NCI-H226 (cell line): ENCODE measurements around the gene BCL6.
"Not testable (repeated sequence)": the region's sequence is repeated elsewhere in the genome, so short reads cannot be mapped to it uniquely, and the experiment has no call there.

Experiments
- DNase-seq: peaks from one replicate; pipeline ENCODE4 v3.0.0-alpha.2; 2015

The BCL6 gene

DNA sequence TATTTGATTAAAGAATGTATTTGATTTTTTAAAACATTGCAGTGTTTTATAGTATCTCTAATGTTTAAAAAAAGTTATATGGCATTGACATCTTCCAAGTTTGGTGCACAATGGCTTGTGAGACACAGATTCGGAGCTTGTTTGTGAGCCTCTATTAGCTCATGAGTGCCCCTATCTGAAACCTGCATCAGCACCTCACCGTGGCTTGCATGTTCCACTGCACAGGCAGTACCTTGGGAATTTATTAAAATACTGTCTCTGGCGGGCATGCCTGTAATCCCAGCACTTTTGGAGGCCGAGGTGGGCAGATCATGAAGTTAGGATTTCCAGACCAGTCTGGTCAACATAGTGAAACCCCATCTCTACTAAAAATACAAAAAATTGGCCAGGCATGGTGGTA is 36.1 kb downstream of the BCL6 start:
- no peak for DNase-seq

DNA sequence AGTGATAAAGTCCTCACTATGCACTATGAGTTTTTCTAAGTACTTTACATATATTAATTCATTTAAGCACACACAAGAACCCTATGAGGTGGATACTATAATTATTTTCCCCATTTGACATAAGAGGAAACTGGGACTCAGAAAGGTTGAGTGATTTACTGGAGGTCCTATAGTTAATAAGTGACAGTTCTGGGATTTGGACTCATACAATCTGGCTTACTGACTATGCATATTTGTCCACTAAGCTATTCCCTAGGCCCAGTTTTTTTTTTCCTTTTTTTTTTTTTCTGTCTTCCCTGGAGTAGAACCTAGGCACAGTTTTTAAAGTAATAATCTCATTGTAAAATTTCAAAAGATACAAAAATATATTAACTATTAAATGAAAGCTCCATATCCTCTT is 36.6 kb downstream of the BCL6 start:
- no peak for DNase-seq

GRCh38 chr3:187706971-187707370 is 38.3 kb downstream of the BCL6 start:
- DNase-seq = no peak

GRCh38 chr3:187705164-187705563 is 40.1 kb downstream of the BCL6 start:
- DNase-seq = no peak

- DNase-seq = no peak
Observed at GRCh38 chr3:187702507-187703033, 42.7 kb downstream of the BCL6 start, which contains the start of gene RTP2. Gene RTP2, minus strand, starts transcription at chr3:187702557. Its CDS starts 429 bp downstream, at chr3:187702128.

GRCh38 chr3:187700249-187700648 is 45.0 kb downstream of the BCL6 start:
- DNase-seq = no peak

DNA sequence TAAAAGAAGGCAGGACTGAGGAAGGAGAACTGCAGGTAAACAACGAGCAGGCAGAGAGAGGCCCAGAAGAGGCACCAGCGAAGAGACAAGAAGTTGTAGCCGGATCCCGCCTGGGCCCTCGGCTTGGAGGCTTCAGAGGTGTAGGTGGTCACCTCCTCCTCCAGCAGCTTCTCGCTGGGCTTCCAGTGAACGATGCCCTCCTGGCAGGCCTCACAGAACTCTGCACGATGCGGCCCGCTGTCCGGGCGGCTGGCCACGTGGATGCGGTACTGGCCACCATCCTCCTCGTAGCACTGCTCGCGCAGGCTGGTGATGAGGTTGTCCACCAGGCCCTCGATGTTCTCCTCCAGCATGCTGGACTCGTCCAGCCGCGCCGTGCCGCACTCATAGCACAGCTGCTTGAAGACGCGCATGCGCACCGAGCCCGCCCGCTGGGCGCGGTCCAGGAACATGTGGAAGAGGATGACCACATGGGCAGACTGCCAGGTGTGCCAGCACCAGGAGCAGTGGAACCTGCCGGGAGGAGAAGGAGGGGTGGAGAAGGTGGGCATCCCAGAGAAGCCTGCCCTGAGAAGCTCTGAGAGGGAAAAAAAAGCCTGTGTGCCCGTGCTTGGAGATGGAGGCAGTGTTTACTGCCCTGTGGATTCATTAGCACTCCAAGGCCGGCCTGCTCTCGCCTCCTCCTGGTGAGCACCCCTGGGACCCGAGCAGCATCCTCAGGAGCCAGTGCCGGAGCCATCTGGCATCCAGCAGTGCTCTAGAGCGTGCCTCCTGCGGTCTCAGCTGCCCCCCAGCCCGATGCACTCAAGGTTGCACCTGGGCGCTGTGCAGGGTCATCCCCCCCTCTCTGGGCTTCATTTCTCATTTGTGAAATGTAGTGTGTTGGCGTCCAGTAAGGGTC is 46.5 kb downstream of the BCL6 start:
- DNase-seq = no peak

DNA sequence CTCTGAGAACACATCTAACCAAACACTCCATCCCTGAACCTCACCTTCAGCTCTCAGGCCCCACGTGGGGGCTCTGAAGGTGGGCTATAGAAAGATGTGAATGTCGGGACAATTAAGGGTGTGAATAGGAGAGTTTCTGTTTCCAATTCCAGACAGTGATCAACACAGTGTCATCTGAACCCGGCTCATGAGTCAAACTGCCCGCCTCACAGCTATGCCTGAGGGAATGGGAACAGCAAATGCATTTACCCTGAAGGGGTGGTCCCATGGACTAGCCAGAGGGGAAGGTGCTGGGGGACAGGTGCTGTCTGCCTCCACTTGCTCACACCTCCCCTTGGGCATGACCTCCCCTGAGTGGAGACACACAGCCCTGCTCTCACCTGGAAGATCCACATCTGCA is 49.2 kb downstream of the BCL6 start:
- DNase-seq = no peak

- no peak for DNase-seq
Observed at GRCh38 chr3:187695449-187695848, 49.8 kb downstream of the BCL6 start.

- DNase-seq = peak; percentile 40
Observed at GRCh38 chr3:187694801-187695200, 50.5 kb downstream of the BCL6 start.

- DNase-seq = no peak
Observed at GRCh38 chr3:187693431-187693830, 51.8 kb downstream of the BCL6 start.

- peak; percentile 11 for DNase-seq
Observed at GRCh38 chr3:187689984-187690383, 55.3 kb downstream of the BCL6 start.

DNA sequence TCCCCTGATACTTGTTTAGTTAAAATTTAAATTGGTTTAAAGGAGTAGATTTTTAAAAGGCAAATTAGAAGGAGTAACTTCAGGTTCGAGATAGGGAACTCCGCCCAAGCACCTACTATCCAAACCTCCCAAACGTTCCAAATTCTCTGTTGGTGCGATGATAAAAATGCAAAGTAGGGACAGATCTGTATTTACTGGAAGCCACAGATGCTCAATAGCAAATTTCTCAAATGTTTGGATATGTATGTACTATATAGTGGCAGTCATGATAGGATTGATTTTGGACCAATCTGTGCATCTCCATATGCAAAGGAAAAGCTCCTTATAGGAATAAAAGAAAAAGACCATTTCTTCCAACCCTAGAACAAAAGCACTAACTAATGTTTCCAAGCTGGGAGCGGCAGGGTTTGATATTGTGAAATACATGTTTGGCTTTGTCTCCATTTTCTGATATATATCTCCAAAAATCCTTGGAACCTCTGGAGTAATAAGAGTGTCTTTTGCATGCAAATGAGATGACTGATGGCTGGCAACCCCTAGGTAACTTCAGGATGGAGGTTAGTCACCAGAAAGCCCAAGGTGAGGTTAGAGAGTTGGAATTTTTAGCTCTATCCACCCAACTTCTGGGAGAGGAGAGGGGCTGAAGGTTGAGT is 58.5 kb downstream of the BCL6 start:
- no peak for DNase-seq

DNA sequence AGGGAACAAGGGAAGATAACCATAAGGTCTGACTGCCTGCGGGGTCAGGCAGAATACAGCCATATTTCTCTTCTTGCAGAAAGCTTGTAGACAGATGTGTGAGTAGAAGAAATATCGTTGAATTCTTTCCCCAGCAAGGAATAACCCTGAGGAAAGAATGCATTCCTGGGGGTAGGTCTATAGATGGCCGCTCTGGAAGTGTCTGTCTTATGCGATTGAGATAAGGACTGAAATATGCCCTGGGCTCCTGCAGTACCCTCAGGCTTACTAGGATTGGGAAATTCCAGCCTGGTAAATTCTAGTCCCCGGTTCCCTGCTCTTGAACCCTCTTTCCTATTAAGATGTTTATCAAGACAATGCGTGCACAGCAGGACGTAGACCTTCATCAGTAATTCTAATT is 59.3 kb downstream of the BCL6 start:
- DNase-seq = peak; percentile 26

GRCh38 chr3:187684880-187685279 is 60.4 kb downstream of the BCL6 start:
- peak; percentile 28 for DNase-seq

GRCh38 chr3:187684444-187684843 is 60.8 kb downstream of the BCL6 start:
- DNase-seq = no peak

GRCh38 chr3:187681756-187682155 is 63.5 kb downstream of the BCL6 start:
- DNase-seq = not testable (repeated sequence)

GRCh38 chr3:187679638-187680396 is 65.5 kb downstream of the BCL6 start:
- peak; percentile 54 for DNase-seq

GRCh38 chr3:187678726-187679268 is 66.5 kb downstream of the BCL6 start:
- peak; percentile 54 for DNase-seq

GRCh38 chr3:187677604-187678003 is 67.7 kb downstream of the BCL6 start:
- DNase-seq = peak; percentile 60

DNA sequence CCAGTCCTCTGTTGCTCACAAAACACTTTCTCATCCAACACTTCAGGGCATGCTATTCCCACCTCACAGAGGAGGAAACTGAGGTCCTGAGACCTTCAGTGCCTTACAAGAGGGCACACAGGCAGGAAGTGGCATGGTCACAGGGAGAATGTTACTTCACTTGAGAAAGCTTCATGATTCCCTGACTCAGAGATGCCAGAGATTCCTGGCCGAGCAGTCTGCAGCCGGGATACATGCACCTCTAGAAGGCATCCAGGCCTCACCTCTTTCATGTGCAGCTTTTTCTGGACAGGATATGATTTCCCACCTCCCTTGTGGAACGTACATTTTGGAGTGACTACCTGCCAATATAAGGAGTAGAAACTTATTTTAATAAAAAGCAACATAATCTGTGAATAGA is 72.3 kb downstream of the BCL6 start:
- DNase-seq = peak; percentile 33
